Lung microvascular endothelial cell (primary cell): Measurements from ENCODE around the gene B4GALT3. TPM values are rescaled to one million over a fixed set of nuclear protein-coding genes. Genes with fewer than 3 reads are reported as not detected.

ENCODE experiments used
- DNase-seq, 2 donors: peaks; one replicate each; pipeline versions ENCODE4 v3.0.0 to v3.0.0-alpha.2; 2010; ENCODE audit warnings: low read depth in 2 of 2
- total RNA-seq: library from RNA; depleted of rRNA; stranded (reverse); fragments of >200 nt; gene quantifications from 2 replicates; pipeline ENCODE4 v1.2.1, GENCODE V29; 2014

Gene B4GALT3
- total RNA-seq, 1 donor from 2014 or later = 26.8 TPM

GRCh38 chr1:161206411-161207140 is 29.3 kb upstream of the B4GALT3 start:
- DNase-seq = no peak

GRCh38 chr1:161201836-161202712 is 24.8 kb upstream of the B4GALT3 start, which contains the start of gene NDUFS2:
NDUFS2 (plus strand) TSS chr1:161202367; CDS start chr1:161202386, 19 bp downstream.
- DNase-seq = peak; percentile 99

GRCh38 chr1:161200992-161201835 is 23.9 kb upstream of the B4GALT3 start:
- peak; percentile 54 to 96 for DNase-seq

- DNase-seq = peak; percentile 41 to 50
Measured at GRCh38 chr1:161200421-161200991, 23.2 kb upstream of the B4GALT3 start.

GRCh38 chr1:161199506-161200139 is 22.3 kb upstream of the B4GALT3 start:
- DNase-seq = peak; percentile 26 to 35

- DNase-seq = peak; percentile 78 to 81
Measured at GRCh38 chr1:161198897-161199431, 21.7 kb upstream of the B4GALT3 start, which contains the start of gene ADAMTS4. ADAMTS4 (minus strand) TSS chr1:161199054; CDS start chr1:161198627, 427 bp downstream.

GRCh38 chr1:161198194-161198896 is 21.0 kb upstream of the B4GALT3 start:
- DNase-seq = peak; percentile 42 to 51

GRCh38 chr1:161197560-161198193 is 20.4 kb upstream of the B4GALT3 start:
- DNase-seq = no peak

- DNase-seq = peak in 1 of 2 donors; percentile 45
Measured at GRCh38 chr1:161196521-161197451, 19.5 kb upstream of the B4GALT3 start.

GRCh38 chr1:161196111-161196510 is 18.8 kb upstream of the B4GALT3 start:
- no peak for DNase-seq

GRCh38 chr1:161195171-161195570 is 17.9 kb upstream of the B4GALT3 start:
- DNase-seq = no peak

GRCh38 chr1:161193561-161194235 is 16.4 kb upstream of the B4GALT3 start:
- DNase-seq = peak; percentile 58 to 71

- DNase-seq = peak; percentile 81 to 83
Measured at GRCh38 chr1:161192476-161193465, 15.5 kb upstream of the B4GALT3 start.

GRCh38 chr1:161191971-161192370 is 14.7 kb upstream of the B4GALT3 start:
- no peak for DNase-seq

- DNase-seq = no peak
Measured at GRCh38 chr1:161190962-161191521, 13.7 kb upstream of the B4GALT3 start.

GRCh38 chr1:161189036-161189435 is 11.7 kb upstream of the B4GALT3 start:
- DNase-seq = no peak
